Smooth muscle cell (in vitro differentiated cells): Measurements from ENCODE around the gene KLF7. TPM values are rescaled to one million over a fixed set of nuclear protein-coding genes. Genes with fewer than 3 reads are reported as not detected.

Experiments
- DNase-seq: peaks from one replicate; lab custom pipeline; 2025; ENCODE audit not compliant: unreplicated experiment; lab: John Stamatoyannopoulos, UW
- H2AFZ ChIP-seq: fragments of 200-600 bp; sonication (generic); 2 replicates; pipeline ENCODE4 v1.6.0; 2016; ENCODE audit warnings: antibody characterized with exemption, low read depth, mild to moderate bottlenecking
- H3F3A ChIP-seq: fragments of 200-600 bp; sonication (generic); 2 replicates; pipeline ENCODE4 v1.6.0; 2017; ENCODE audit warnings: antibody characterized with exemption, low read depth
- H3K27ac ChIP-seq: fragments of 200-600 bp; sonication (generic); 2 replicates; pipeline ENCODE4 v1.5.1; 2016; ENCODE audit warnings: low read depth, mild to moderate bottlenecking
- H3K27me3 ChIP-seq: fragments of 200-600 bp; sonication (generic); 2 replicates; pipeline ENCODE4 v1.6.1; 2016; ENCODE audit warnings: low read depth, mild to moderate bottlenecking
- H3K36me3 ChIP-seq: fragments of 200-600 bp; sonication (generic); 2 replicates; pipeline ENCODE4 v1.5.1; 2016; ENCODE audit warnings: low read depth
- H3K4me1 ChIP-seq: fragments of 200-600 bp; sonication (generic); 2 replicates; pipeline ENCODE4 v1.5.1; 2016; ENCODE audit warnings: low read depth
- H3K4me2 ChIP-seq: fragments of 200-600 bp; sonication (generic); 2 replicates; pipeline ENCODE4 v1.6.0; 2016; ENCODE audit warnings: mild to moderate bottlenecking
- H3K4me3 ChIP-seq: fragments of 200-600 bp; sonication (generic); 2 replicates; pipeline ENCODE4 v1.5.1; 2016; ENCODE audit warnings: mild to moderate bottlenecking
- H3K79me2 ChIP-seq: fragments of 200-600 bp; sonication (generic); 2 replicates; pipeline ENCODE4 v1.6.0; 2016; ENCODE audit warnings: low read depth, mild to moderate bottlenecking
- H3K9ac ChIP-seq: fragments of 200-600 bp; sonication (generic); 2 replicates; pipeline ENCODE4 v1.6.0; 2016; ENCODE audit warnings: low read depth
- H3K9me3 ChIP-seq: fragments of 200-600 bp; sonication (generic); replicated peaks from 2 replicates; pipeline ENCODE4 v1.5.1; 2016; ENCODE audit warnings: low read depth
- H4K20me1 ChIP-seq: fragments of 200-600 bp; sonication (generic); 2 replicates; pipeline ENCODE4 v1.6.0; 2016; ENCODE audit warnings: low read depth
- WGBS: methylation state at CpG from one replicate; pipeline ENCODE4 v1.1.7; 2016; ENCODE audit warnings: low lambda C conversion rate; 5-methylcytosine and 5-hydroxymethylcytosine counted together
- polyA plus RNA-seq: library from polyadenylated mRNA; unstranded; fragments of >200 nt; fragmentation: Nextera tagmentation; extraction: Ambion mirVana; gene quantifications from 2 replicates; pipeline ENCODE4 v1.2.1, GENCODE V29; 2016
- total RNA-seq: library from RNA; depleted of rRNA; stranded (reverse); fragments of >200 nt; gene quantifications from 2 replicates; pipeline ENCODE4 v1.2.3, GENCODE V29; 2014
- TF ChIP-seq, protein P1 (sequence below): fragments of 200-600 bp; sonication (generic); IDR thresholded peaks from 2 replicates; pipeline ENCODE4 v1.5.1; 2017; ENCODE audit warnings: borderline replicate concordance, mild to moderate bottlenecking, antibody characterized with exemption; ENCODE audit not compliant: insufficient read depth, poor library complexity, severe bottlenecking

The KLF7 gene
- total and polyA plus RNA-seq, 2 experiments from 2014 or later, result 12.7 to 27.6 TPM

DNA sequence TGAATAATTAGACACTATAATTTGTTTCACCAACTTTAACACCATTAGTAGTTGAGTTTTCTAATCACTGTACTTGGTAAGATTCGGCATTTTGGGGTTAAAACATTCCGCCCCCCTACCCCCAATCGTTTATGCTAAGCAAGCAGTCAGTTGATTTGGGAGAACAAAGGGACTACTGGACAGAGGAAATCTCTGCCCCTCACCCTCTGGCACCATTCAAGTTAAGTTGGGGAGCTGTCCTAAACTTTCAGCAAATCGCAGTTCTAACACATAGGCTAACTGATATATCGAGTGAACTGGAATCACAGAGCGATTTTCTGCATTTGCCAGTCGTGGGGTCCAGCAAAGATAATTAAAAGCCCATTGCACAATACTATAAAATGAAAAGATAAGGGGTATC, 5.6 kb downstream of the KLF7 start:
- Histone ChIP-seq H3K27ac (no peak overlapping the region), H3K27me3 (no peaks in the 10 kb centered on the region), H3K4me3 (no peak overlapping the region), H3K9ac (no peak overlapping the region), H3K36me3 (no peaks in the 10 kb centered on the region), H3K9me3 (no peaks in the 10 kb centered on the region), H2AFZ (no peak overlapping the region), H3K4me2 (no peak overlapping the region), H3K4me1 (peaks cover 39% of the 10 kb centered on the region), H3K79me2 (peaks cover 82% of the 10 kb centered on the region), H4K20me1 (peaks cover 83% of the 10 kb centered on the region), H3F3A (peaks cover 7% of the 10 kb centered on the region)
- 60% methylated on average over 7 of the region's 7 CpGs for WGBS
- TF ChIP-seq, protein P1, sequence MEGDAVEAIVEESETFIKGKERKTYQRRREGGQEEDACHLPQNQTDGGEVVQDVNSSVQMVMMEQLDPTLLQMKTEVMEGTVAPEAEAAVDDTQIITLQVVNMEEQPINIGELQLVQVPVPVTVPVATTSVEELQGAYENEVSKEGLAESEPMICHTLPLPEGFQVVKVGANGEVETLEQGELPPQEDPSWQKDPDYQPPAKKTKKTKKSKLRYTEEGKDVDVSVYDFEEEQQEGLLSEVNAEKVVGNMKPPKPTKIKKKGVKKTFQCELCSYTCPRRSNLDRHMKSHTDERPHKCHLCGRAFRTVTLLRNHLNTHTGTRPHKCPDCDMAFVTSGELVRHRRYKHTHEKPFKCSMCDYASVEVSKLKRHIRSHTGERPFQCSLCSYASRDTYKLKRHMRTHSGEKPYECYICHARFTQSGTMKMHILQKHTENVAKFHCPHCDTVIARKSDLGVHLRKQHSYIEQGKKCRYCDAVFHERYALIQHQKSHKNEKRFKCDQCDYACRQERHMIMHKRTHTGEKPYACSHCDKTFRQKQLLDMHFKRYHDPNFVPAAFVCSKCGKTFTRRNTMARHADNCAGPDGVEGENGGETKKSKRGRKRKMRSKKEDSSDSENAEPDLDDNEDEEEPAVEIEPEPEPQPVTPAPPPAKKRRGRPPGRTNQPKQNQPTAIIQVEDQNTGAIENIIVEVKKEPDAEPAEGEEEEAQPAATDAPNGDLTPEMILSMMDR, result no peak
- DNase-seq, result no peak

DNA sequence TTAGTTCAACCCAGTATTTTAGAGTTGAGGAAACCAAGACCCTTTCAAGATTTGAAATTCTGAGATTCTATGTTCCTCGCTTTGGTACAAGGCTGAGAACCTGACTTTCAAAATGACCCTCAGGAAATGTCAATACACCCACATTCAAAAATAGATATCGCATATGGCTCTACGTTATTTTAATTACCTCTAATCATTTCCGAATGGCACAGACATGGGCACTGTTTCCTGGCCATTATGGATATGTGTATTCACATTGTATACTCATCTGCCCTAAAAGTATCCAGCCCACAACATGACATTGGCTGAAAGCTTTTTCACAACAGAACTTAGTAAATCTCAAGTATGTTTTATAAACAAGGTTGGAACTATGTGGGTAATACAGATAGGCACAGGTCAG, 6.7 kb downstream of the KLF7 start:
- H3K9me3 ChIP-seq, result no peaks in the 10 kb centered on the region
- TF ChIP-seq, protein P1, result no peak
- H3K36me3 ChIP-seq, result no peaks in the 10 kb centered on the region
- DNase-seq, result no peak
- H3K4me1 ChIP-seq, result peaks cover 41% of the 10 kb centered on the region
- no peak overlapping the region for H3K27ac ChIP-seq
- H3F3A ChIP-seq, result peaks cover 7% of the 10 kb centered on the region
- no peak overlapping the region for H3K4me3 ChIP-seq
- peaks cover 93% of the 10 kb centered on the region for H3K79me2 ChIP-seq
- peaks cover 94% of the 10 kb centered on the region for H4K20me1 ChIP-seq
- no peaks in the 10 kb centered on the region for H3K27me3 ChIP-seq
- H2AFZ ChIP-seq, result no peak overlapping the region
- H3K9ac ChIP-seq, result no peak overlapping the region
- H3K4me2 ChIP-seq, result no peak overlapping the region
- WGBS, result 96% methylated on average over 4 of the region's 4 CpGs

DNA sequence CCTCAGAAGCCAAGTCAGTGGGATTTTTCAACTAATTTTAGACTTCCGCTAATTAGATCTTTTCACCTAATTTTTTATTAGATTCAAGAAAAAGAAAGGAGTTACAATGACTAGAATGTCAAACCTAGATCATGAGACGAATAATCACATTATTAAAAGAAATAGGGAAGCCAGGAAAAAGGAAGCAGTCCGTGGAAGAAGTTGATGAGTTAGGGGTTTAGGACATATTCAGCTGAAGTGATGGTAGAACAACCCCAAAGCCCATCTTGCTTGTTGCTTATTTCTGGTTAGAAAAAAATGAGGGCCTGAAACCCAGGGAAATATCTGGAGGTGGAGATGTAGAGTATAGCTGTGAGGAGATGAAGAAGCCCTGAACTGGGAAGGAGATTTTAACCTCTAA, 8.0 kb downstream of the KLF7 start:
- H3K36me3 ChIP-seq, result no peaks in the 10 kb centered on the region
- TF ChIP-seq, protein P1, result no peak
- H3F3A ChIP-seq, result peaks cover 1% of the 10 kb centered on the region
- no peak overlapping the region for H2AFZ ChIP-seq
- H3K4me2 ChIP-seq, result no peak overlapping the region
- peaks cover 43% of the 10 kb centered on the region for H3K4me1 ChIP-seq
- no peaks in the 10 kb centered on the region for H3K9me3 ChIP-seq
- 96% methylated on average over 3 of the region's 3 CpGs for WGBS
- DNase-seq, result no peak
- no peak overlapping the region for H3K9ac ChIP-seq
- H3K79me2 ChIP-seq, result peaks cover 100% of the 10 kb centered on the region
- peaks cover 100% of the 10 kb centered on the region for H4K20me1 ChIP-seq
- no peak overlapping the region for H3K4me3 ChIP-seq
- no peaks in the 10 kb centered on the region for H3K27me3 ChIP-seq
- H3K27ac ChIP-seq, result no peak overlapping the region

DNA sequence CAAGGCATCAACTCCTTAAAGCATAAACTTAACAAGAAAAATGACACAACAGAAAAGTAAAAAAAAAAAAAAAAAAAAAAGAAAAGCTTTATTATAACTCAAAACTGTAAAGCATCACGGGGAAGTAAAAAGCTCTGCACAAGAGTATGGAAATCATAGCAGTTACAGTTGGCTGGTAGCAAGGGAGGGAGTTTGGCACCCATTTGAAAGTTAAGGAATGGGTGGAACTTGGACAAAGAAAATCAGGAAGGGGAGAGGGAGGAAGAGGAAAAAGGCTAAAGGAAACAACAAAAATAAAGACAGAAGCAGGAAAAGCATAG, 8.6 kb downstream of the KLF7 start:
- Histone ChIP-seq H3K79me2 (peaks cover 100% of the 10 kb centered on the region), H3K27ac (no peak overlapping the region), H3K36me3 (no peaks in the 10 kb centered on the region), H2AFZ (no peak overlapping the region), H3K4me1 (peaks cover 43% of the 10 kb centered on the region), H4K20me1 (peaks cover 100% of the 10 kb centered on the region), H3K27me3 (no peaks in the 10 kb centered on the region), H3K9me3 (no peaks in the 10 kb centered on the region), H3K9ac (no peak overlapping the region), H3K4me3 (no peak overlapping the region), H3K4me2 (no peak overlapping the region), H3F3A (no peaks in the 10 kb centered on the region)
- TF ChIP-seq, protein P1, result no peak
- 97% methylated on average over 1 of the region's 1 CpG for WGBS
- no peak for DNase-seq
